HuH-7 (cell line): ENCODE measurements around the gene ACAP1.

Source experiments
- DNase-seq: peaks from one replicate; pipeline ENCODE4 v3.0.0; 2011; ENCODE audit warnings: low spot score

ACAP1 gene

GRCh38 chr17:7312432-7313087 lies 23.8 kb upstream of the ACAP1 start:
- no peak for DNase-seq

DNA sequence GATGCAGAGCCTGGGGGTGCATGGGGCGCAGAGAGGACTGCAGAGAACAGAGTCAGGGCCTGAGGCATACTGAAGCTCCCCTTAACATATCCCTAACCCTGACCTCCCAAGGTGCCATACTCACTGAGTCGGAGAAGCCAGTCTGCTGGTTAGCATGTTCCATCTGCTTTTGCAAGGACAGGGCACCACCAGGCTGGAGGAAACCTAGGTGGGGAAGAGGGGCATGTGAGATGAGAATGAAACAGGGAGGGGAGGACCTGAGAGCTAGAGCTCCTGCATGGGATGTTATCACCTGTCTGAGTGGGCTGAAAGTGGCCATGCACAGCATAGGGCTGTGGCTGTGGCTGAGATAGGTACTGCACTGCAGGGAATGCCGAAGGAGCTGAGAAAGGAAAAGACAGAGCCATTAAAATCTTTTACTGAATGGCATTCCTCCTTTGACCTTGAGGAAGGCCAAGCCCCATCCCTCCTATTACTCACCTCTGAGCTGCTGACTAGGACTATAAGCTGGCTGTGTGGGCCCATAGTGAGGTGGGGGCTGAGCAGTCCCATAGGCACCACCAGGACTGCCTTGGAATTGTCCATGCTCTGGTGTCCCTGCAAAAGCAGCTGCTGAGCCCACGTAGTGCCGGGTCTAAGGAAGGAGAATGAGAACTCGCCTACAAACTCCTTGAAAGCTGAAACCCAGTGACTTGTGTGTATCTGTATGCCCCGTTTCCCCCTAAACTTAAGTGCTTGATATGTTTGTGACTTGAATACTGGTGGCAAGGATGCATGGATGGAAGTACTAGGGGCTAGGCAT lies 23.0 kb upstream of the ACAP1 start:
- no peak for DNase-seq

GRCh38 chr17:7313890-7314718 lies 22.2 kb upstream of the ACAP1 start:
- no peak for DNase-seq

DNA sequence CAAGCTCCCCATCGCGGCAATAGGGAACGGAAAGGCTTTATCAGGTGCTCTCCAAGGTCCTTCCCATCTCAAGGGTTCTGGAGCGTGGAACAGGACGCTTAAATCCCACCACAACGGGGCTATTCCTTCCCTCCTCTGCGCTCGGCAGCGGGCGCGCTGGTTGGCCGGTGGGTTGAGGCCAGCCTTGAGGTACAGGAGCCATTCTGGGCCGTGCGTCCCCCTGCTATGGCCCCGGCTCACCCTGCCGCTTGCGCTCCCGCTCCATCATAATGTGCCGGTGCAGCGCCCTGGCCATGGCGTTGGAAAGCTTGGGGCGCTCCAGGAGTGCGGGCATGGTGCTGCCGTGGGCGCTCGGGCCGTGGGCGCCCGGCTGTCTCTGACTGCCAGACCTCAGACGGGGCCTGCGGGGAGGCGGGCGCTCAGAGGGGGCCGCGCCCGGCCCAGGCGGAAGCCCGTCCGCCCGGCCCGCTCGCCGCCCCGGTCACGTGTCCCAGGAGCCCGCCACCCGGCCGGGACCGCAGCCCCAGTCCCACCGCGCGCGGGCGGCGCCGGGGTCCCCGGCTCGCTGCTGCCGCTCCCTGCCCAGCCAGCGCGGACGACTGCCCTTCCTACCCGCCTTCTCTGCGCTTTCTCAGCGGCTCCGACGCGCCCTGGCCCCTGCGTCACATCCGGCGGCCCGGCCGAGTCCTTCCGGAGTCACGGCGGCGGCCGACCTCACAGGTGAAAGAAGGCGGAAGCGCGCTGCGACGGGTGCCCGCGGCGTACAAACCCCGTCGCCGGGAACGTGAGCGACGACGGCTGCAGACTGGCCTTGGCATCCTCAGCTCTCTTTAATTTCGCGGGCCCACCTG lies 21.4 kb upstream of the ACAP1 start, which contains the start of gene GPS2:
TSS of gene GPS2 (minus strand) at position 642 of the 851 bp plus-strand sequence. CDS start at position 334, 308 bp downstream.
- DNase-seq, result peak; percentile 86

GRCh38 chr17:7315570-7316235 lies 20.6 kb upstream of the ACAP1 start:
- no peak for DNase-seq

- DNase-seq, result no peak
These were observed 19.0 kb upstream of the ACAP1 start for GRCh38 chr17:7317161-7317803.

- no peak for DNase-seq
These were observed 18.0 kb upstream of the ACAP1 start for GRCh38 chr17:7318121-7318860.

DNA sequence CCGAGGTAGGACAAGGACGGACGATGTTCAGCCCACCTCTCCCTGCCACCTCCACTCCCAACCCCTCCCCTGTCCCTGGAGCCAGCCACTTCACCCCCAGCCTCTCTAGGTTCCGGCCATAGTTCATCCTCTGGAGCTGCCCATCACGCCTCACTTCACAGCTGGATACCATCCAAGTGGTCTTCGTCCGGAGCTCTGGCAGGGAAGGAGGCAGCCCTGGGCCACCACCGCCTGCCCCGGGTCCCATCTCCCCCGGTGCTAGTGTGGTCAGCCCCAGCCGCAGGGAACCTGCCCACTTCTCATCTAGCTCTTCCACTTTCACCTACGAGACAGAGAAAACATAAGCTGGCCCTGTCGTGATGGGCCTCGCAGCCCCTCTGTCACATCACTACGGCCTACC lies 14.9 kb upstream of the ACAP1 start:
- no peak for DNase-seq

- DNase-seq, result no peak
These were observed 13.7 kb upstream of the ACAP1 start for GRCh38 chr17:7322520-7323194.

DNA sequence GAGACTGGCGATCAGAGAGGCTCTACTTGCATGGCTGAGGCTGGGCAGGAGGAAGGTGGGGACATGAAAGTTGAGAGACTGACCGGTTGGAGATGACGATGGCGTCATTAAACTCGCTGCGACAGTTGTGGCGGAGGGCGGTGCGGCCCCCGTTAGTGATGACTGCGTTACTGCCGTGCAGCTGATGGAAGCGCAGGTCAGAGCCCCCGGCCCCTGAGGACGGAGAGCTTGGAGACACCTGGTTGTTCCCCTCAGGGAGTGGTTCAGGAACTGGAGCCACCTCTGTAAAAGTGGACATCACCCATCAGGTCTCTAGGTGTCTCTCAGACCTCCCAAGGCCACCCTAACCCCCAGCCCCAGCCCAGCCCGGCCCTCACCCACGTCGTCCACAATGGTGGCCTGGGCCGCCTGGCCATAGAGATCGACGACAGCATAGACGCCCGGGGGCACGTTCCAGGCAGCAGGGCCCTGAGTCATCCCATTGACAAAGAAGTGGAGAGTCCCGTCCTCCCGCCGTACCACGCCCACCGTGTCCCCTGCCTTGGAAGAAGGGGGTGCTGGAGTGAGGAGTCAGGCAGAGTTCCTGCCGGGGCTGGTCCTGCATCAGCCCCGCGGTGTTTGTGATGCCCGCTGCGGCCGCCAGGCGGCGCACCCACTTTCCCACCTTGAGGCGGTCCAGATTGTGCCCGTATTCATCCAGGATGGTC lies 12.4 kb upstream of the ACAP1 start:
- DNase-seq, result peak; percentile 80

- no peak for DNase-seq
These were observed 11.9 kb upstream of the ACAP1 start for GRCh38 chr17:7324438-7324779.

- no peak for DNase-seq
These were observed 11.2 kb upstream of the ACAP1 start for GRCh38 chr17:7325031-7325528.

DNA sequence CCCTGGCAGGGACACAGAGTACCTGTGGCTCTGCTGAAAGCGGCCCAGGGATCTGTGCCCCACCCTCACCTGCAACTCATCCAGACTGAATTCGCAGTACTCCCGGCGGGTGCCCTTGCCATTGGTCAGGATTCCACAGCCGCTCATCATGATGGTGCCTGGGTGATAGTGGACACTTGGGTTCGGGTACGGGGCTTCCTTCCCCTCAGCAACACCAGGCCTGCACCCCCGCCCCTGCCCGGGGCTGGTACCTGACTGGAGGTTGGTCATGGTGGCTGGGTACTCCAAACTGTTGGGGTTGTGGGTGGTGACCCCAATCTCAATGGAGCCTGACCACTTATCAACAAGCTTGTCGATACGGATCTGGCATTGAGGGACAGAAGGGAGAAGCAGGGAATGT lies 10.1 kb upstream of the ACAP1 start:
- no peak for DNase-seq

DNA sequence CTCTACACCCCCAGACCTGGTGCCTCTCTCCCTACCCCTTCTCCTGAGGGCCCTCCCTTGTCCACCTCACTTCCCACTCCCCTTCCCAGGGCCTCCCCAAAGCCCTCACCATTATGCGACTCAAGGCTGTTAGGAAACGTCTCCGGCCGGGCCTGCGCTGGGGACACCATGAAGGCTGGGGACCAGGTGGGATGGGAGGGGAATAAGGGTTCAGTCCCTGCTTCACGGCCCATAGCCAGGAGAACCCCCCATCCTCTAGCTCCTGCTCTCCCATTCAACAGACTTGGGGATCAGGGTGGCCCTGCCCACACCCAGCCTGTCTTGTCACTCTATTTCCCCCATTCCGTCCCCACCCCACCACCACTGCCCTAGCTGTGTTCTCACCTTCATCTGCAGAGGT lies 9.3 kb upstream of the ACAP1 start:
- no peak for DNase-seq

DNA sequence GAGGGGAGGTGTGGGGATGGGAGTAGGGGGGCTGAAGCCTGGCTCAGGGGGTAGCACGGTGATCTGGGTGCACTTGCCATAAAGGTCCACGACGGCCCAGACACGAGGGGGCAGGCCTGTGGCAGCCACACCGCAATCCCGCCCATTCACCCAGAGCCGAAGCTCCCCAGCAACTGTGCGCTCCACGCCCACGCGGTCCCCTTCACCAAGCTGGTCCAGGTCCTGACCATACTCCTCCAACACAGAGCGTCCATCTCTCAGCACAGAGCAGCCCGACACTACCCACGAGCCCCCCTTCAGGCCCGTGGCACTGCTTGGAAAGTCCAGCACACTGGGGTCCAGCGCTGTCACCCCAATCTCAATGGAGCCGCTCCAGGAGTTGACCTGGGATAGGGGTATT lies 8.8 kb upstream of the ACAP1 start:
- DNase-seq, result no peak

- no peak for DNase-seq
These were observed 8.3 kb upstream of the ACAP1 start for GRCh38 chr17:7328009-7328408.

- DNase-seq, result no peak
These were observed 7.4 kb upstream of the ACAP1 start, which contains the start of gene NEURL4 for GRCh38 chr17:7328840-7329373. Gene NEURL4, minus strand, starts transcription at chr17:7329335. Its CDS starts 23 bp downstream, at chr17:7329312.

DNA sequence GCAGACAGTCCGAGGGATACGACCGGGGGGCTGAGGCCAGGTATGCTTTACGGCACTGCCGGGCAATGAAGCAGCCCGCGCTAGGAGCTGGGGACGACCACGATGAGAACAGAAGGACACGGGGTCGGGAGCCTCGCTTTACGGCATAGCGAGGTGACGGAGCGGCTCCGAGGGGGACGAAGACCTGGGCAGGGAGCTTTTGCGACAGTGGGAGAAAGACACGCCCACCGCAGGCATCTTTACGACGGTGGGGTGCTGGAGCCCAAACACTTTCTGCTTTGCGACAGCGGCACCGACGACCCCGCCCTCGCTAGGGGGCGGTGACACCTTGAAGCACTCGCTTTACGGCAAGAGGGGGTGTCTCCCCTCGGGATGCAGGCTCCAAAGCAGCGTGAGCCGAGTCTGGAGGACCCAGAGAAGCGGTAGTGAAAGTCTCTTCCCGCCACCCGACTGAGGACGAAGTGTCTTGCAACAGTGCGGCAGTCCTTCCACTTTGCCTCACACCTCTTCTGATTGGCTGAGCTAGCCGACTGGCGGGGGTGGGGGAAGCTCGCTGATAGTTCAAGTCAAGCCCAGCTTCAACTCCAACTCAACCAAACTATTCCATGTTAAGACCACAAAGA lies 6.8 kb upstream of the ACAP1 start:
- peak; percentile 97 for DNase-seq
